ENCODE results near the gene OPN4.

GRCh38 chr10:86671985-86672710 lies 17.8 kb downstream of the OPN4 start:
- no peak for TF ChIP-seq EZH2phosphoT487 (IDR thresholded peaks at IDR 0.05)
- no peak for TF ChIP-seq CTCF (IDR thresholded peaks at IDR 0.05)
- no peak for TF ChIP-seq EZH2 (IDR thresholded peaks at IDR 0.05)
